Ascending aorta (tissue), 2 donors: ENCODE results near the gene ACOX1. TPM values are rescaled to one million over a fixed set of nuclear protein-coding genes. Genes with fewer than 3 reads are reported as not detected.
"Not testable (repeated sequence)": the region's sequence is repeated elsewhere in the genome, so short reads cannot be mapped to it uniquely, and the experiment has no call there.

ENCODE experiments used
- DNase-seq, 2 donors: peaks; one replicate each; pipeline ENCODE4 v3.0.0-alpha.2; 2019; ENCODE audit warnings: low spot score in 2 of 2
- H3K27ac ChIP-seq, 2 donors: fragments of 200-600 bp; sonication (generic); one replicate each; pipeline ENCODE4 v1.5.1; 2016 to 2017; ENCODE audit warnings: mild to moderate bottlenecking in 1 of 2
- H3K27me3 ChIP-seq: fragments of 200-600 bp; sonication (generic); one replicate; pipeline ENCODE4 v1.5.1; 2017
- H3K36me3 ChIP-seq, 2 donors: fragments of 200-600 bp; sonication (generic); one replicate each; pipeline ENCODE4 v1.5.1; 2016
- H3K4me1 ChIP-seq, 2 donors: fragments of 200-600 bp; sonication (generic); one replicate each; pipeline ENCODE4 v1.5.1; 2016 to 2017; ENCODE audit warnings: mild to moderate bottlenecking in 1 of 2
- H3K4me3 ChIP-seq, 2 donors: fragments of 200-600 bp; sonication (generic); one replicate each; pipeline ENCODE4 v1.5.1; 2016 to 2017; ENCODE audit warnings: mild to moderate bottlenecking in 1 of 2
- H3K9me3 ChIP-seq, 2 donors: fragments of 200-600 bp; sonication (generic); one replicate each; pipeline ENCODE4 v1.5.1; 2016
- intact Hi-C: fragments of 100-400 bp; cut with DNase I; formaldehyde crosslinking; loops from one replicate; pipeline ENCODE4 v1.15.1; 2023
- total RNA-seq: library from RNA; depleted of rRNA; stranded (reverse); fragments of >200 nt; gene quantifications from one replicate; pipeline ENCODE4 v1.1.0, GENCODE V29; 2016
- TF ChIP-seq, protein P1 (sequence below), 3 experiments: fragments of 200-600 bp in 2 of 3; fragments of 450-650 bp in 1 of 3; sonication (generic) in 2 of 3; IDR thresholded peaks; one replicate each; pipeline ENCODE4 v1.5.1; 2016 to 2019; ENCODE audit warnings: antibody characterized with exemption in 3 of 3, mild to moderate bottlenecking in 1 of 3, moderate library complexity in 1 of 3

Gene ACOX1
- total RNA-seq, 1 donor from 2014 or later = 18.5 TPM

DNA sequence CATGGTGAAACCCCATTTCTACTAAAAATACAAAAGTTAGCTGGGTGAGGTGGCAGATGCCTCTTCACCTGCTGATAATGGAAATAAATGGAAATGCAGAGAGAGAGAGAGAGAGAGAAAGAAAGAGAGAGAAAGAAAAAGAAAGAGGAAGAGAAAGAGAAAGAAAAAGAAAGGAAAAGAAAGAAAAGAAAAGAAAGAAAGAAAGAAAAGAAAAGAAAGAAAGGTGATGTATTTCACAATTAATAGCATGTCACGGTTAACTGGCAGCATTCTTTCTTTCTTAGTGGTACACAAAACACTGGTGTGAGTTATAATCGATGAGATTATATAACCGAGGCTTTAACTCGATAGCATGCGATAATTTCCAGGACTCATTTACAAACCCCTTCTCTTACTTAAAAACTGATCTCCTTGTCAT lies 3.2 kb downstream of the ACOX1 start:
- intact Hi-C loops = loop anchor here (5.0 to 10.0 kb wide), 3 partner anchors 223 to 377 kb away; partner anchors contain the start of genes PRPSAP1 and UBALD2
- Histone ChIP-seq H3K36me3 (peaks cover 0 to 14% of the 10 kb centered on the region in 2 donors), H3K27ac (no peak overlapping the region), H3K4me3 (no peak overlapping the region), H3K4me1 (peaks cover 2 to 26% of the 10 kb centered on the region in 2 donors), H3K9me3 (no peaks in the 10 kb centered on the region), H3K27me3 (no peaks in the 10 kb centered on the region)
- TF ChIP-seq, protein P1, sequence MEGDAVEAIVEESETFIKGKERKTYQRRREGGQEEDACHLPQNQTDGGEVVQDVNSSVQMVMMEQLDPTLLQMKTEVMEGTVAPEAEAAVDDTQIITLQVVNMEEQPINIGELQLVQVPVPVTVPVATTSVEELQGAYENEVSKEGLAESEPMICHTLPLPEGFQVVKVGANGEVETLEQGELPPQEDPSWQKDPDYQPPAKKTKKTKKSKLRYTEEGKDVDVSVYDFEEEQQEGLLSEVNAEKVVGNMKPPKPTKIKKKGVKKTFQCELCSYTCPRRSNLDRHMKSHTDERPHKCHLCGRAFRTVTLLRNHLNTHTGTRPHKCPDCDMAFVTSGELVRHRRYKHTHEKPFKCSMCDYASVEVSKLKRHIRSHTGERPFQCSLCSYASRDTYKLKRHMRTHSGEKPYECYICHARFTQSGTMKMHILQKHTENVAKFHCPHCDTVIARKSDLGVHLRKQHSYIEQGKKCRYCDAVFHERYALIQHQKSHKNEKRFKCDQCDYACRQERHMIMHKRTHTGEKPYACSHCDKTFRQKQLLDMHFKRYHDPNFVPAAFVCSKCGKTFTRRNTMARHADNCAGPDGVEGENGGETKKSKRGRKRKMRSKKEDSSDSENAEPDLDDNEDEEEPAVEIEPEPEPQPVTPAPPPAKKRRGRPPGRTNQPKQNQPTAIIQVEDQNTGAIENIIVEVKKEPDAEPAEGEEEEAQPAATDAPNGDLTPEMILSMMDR (IDR thresholded peaks at IDR 0.05) = no peak
- no peak for DNase-seq

GRCh38 chr17:75975187-75975586 lies 3.8 kb downstream of the ACOX1 start:
- H3K27ac ChIP-seq, DNase-seq, H3K9me3 ChIP-seq, H3K4me3 ChIP-seq, H3K27me3 ChIP-seq: not testable (repeated sequence)
- intact Hi-C loops = loop anchor here (5.0 to 10.0 kb wide), 3 partner anchors 223 to 377 kb away; partner anchors contain the start of genes PRPSAP1 and UBALD2
- Histone ChIP-seq H3K4me1 (peaks cover 2 to 25% of the 10 kb centered on the region in 2 donors), H3K36me3 (peaks cover 0 to 20% of the 10 kb centered on the region in 2 donors)

- Histone ChIP-seq H3K27ac (no peak overlapping the region), H3K4me1 (no peaks in the 10 kb centered on the region), H3K27me3 (no peaks in the 10 kb centered on the region), H3K36me3 (peaks cover 3 to 26% of the 10 kb centered on the region in 2 donors), H3K4me3 (no peak overlapping the region), H3K9me3 (no peaks in the 10 kb centered on the region)
- intact Hi-C loops = loop anchor here (10.0 kb wide), 1 partner anchor 294 kb away; the partner anchor contains the start of gene UBALD2
- DNase-seq = no peak
- TF ChIP-seq, protein P1 (IDR thresholded peaks at IDR 0.05) = no peak
These were observed 8.3 kb downstream of the ACOX1 start for GRCh38 chr17:75970626-75971025.

DNA sequence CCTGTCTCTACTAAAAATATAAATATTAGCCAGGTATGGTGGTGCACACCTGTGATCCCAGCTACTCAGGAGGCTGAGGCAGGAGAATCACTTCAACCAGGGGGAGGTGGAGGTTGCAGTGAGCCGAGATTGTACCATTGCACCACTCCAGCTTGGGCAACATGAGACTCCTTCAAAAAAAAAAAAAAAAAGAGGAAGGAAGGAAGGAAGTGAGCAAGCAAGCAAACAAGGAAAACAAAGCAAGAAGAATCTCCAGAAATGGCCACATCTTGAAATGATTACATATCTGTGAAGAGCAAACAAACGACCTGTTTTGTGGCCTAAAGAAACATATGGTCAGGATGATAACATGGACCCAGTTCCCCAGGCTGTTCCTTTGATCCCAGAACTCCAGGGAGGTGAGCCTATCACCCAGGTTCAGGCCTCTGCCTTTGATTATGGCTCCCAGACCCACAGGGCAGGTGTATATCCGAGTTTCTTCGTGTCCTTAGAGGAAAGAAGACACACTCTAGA lies 8.9 kb downstream of the ACOX1 start:
- no peak overlapping the region for H3K4me3 ChIP-seq
- no peak for DNase-seq
- TF ChIP-seq, protein P1 (IDR thresholded peaks at IDR 0.05) = no peak
- no peak overlapping the region for H3K27ac ChIP-seq
- intact Hi-C loops = loop anchor here (10.0 kb wide), 1 partner anchor 295 kb away; the partner anchor contains the start of gene UBALD2
- H3K36me3 ChIP-seq = peaks cover 3 to 26% of the 10 kb centered on the region in 2 donors
- H3K4me1 ChIP-seq = no peaks in the 10 kb centered on the region
- H3K9me3 ChIP-seq = no peaks in the 10 kb centered on the region
- no peaks in the 10 kb centered on the region for H3K27me3 ChIP-seq

DNA sequence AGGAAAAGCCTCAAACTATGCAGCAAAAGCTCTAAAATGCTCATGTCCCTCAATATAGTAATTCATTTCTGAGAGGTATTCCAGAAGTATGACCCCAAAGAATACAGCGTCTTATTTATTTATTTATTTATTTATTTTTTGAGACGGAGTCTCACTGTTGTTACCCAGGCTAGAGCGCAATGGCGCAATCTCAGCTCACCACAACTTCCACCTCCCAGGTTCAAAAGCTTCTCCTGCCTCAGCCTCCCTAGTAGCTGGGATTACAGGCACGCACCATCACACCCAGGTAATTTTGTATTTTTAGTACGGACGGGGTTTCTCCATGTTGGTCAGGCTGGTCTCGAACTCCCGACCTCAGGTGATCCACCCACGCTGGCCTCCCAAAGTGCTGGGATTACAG lies 9.9 kb downstream of the ACOX1 start:
- intact Hi-C loops, H3K9me3 ChIP-seq, H3K4me3 ChIP-seq, H3K4me1 ChIP-seq, DNase-seq, H3K27me3 ChIP-seq, H3K27ac ChIP-seq: not testable (repeated sequence)
- peaks cover 3 to 23% of the 10 kb centered on the region in 2 donors for H3K36me3 ChIP-seq

- Histone ChIP-seq H3K9me3 (no peaks in the 10 kb centered on the region), H3K27me3 (no peaks in the 10 kb centered on the region), H3K4me1 (no peaks in the 10 kb centered on the region), H3K4me3 (no peak overlapping the region), H3K27ac (no peak overlapping the region), H3K36me3 (peaks cover 3 to 12% of the 10 kb centered on the region in 2 donors)
- intact Hi-C loops = no loop called here
- TF ChIP-seq, protein P1 (IDR thresholded peaks at IDR 0.05) = no peak
- no peak for DNase-seq
These were observed 13.5 kb downstream of the ACOX1 start for GRCh38 chr17:75965468-75965867.
